GM21723 (cell line): ENCODE results near the gene SIDT2.
A peak's percentile ranks its signal among the peaks of the same experiment; 100 is the strongest.
"Not testable (repeated sequence)": the region's sequence is repeated elsewhere in the genome, so short reads cannot be mapped to it uniquely, and the experiment has no call there.

Source experiments
- ATAC-seq: cut with Tn5 transposase; IDR thresholded peaks from one replicate; pipeline ENCODE4 v1.9.1; 2021; ENCODE audit warnings: mild to moderate bottlenecking, moderate library complexity; ENCODE audit not compliant: unreplicated experiment

The SIDT2 gene

GRCh38 chr11:117171404-117172061 lies 7.0 kb upstream of the SIDT2 start:
- ATAC-seq: no peak

GRCh38 chr11:117172724-117173421 lies 5.7 kb upstream of the SIDT2 start:
- ATAC-seq: no peak

GRCh38 chr11:117175104-117175503 lies 3.4 kb upstream of the SIDT2 start:
- ATAC-seq: no peak

GRCh38 chr11:117175781-117176180 lies 2.8 kb upstream of the SIDT2 start:
- no peak for ATAC-seq

GRCh38 chr11:117176186-117176585 lies 2.4 kb upstream of the SIDT2 start:
- ATAC-seq: no peak

- ATAC-seq: no peak
These were observed 871 bp upstream of the SIDT2 start for GRCh38 chr11:117177534-117178209.

- ATAC-seq: peak; percentile 49
These were observed 781 bp downstream of the SIDT2 start for GRCh38 chr11:117179048-117179999.

GRCh38 chr11:117180020-117180419 lies 1.5 kb downstream of the SIDT2 start:
- ATAC-seq: no peak

DNA sequence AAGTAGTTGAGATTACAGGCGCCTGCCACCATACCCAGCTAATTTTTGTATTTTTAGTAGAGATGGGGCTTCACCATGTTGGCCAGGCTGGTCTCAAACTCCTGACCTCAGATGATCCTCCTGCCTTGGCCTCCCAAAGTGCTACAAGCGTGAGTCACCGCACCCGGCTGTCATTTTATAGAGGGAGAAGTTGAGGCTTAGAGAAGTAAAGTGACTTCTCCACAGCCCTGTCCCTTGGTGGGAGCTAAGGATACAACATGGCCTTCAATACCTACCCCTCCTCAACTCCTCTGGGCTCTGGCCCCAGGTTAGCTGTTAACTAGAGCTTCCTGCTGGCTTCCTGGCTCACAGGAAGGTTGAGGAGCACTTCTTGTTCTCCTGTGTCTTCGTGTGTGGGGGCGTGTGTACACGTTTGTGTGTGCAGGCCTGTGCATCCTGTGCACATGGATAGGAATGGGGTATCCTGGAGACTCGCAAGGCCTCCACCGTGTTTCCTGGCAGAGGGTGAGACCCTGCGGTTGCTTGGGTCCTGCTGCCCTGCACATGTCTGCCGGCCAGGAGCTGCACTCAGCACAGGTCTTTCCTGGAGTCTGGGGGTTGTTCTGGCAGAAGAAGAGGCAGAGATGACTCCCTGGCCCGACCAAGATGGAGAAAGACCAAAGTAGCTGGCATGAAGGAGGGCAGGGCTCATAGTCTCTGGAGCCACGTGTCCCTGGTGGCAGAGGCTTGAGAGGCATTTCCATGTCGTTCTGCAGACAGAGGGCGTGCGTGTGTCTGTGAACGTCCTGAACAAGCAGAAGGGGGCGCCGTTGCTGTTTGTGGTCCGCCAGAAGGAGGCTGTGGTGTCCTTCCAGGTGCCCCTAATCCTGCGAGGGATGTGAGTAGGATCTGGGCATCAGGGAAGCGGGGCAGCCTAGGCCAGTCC lies 2.4 kb downstream of the SIDT2 start:
- ATAC-seq: no peak

DNA sequence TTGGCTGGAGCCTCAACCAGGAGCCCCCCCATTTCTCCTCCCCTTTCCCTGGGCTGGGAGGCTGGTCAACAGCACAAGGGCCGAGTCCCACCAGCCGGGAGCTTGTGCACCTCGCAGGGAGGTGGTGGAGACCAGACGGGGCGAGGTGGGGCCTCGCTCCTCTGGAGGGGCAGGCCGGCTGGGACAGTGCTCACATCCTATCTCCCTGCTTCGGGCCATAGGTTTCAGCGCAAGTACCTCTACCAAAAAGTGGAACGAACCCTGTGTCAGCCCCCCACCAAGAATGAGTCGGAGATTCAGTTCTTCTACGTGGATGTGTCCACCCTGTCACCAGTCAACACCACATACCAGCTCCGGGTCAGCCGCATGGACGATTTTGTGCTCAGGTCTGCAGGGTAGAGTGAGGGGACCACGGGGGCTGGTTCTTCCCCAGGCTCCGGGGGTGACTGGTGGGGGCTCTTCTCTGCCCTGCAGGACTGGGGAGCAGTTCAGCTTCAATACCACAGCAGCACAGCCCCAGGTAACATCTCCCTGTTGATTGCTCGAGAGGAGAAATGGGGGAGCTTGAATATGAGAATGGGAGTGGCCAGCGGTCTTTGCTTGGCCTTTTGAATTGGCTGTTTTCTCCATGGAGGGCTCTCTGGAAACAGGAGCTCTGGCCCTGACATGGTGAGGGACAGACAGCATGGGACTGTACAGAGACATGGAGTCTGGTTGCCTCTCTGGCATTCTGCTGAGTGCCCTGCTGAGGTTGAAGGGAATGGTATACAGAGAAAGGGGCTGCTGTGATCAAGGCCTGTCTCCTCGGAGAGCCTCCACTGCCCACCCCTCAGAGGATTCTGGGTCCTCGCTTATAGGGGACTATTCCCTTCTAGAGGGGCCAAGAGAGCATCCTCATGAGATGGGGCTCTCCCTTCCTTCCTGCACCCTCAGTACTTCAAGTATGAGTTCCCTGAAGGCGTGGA lies 3.3 kb downstream of the SIDT2 start:
- ATAC-seq: no peak

DNA sequence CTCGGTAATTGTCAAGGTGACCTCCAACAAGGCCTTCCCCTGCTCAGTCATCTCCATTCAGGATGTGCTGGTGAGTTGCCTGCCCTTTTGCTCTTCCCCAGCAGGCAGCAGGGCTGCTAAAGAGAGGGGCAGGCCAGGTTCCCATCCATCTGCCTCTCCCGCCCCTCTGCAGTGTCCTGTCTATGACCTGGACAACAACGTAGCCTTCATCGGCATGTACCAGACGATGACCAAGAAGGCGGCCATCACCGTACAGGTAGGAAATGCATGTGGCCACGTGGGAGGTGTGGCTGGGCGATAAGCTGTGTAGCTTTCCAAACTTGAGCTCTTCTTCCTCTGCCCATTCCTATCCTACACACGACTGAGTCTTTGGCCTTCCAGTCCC lies 4.0 kb downstream of the SIDT2 start:
- ATAC-seq: no peak

GRCh38 chr11:117183178-117183577 lies 4.6 kb downstream of the SIDT2 start:
- not testable (repeated sequence) for ATAC-seq

- ATAC-seq: no peak
These were observed 5.3 kb downstream of the SIDT2 start for GRCh38 chr11:117183724-117184349.

DNA sequence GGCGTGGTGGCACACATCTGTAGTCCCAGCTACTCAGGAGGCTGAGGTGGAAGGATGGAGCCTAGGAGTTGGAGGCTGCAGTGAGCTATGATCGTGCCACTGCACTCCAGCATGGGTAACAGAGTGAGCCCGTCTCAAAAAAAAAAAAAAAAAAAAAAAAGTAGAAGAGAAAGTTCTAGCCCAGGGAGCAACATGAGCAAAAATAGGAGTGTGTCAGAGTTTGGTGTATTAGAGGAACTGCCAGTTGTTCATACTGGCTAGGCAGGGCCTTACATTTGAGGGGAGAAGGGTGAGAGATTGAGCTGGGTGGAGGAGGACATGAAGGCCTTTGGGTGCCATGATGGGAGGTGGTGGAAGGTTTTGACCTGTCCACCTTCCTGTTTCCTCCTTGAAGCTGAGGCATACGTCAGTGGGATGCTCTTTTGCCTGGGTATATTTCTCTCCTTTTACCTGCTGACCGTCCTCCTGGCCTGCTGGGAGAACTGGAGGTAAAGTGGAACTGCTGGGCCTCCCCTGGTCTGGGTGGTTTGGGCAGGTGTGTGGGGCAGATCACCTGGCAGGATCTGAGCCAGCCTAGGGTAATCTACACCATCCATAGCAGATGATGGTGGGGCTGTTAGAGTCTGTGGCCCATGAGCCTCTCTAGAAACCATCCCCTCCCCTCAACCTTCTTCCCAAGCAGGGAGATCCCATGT lies 7.3 kb downstream of the SIDT2 start:
- ATAC-seq: no peak

DNA sequence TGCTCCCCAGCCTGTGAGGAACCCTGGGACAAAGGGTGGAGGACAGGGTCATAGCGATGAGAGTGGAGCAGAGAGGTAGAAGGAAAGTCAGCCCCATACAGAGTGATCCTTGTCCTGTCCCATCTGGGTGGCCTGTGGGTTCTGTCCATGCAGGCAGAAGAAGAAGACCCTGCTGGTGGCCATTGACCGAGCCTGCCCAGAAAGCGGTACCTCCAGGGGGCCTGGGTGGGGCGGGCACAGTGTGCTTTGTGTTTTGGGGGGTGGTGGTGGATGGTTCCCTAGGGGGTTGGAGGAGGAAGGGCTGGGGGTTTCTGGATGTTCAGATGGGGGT lies 7.9 kb downstream of the SIDT2 start:
- ATAC-seq: no peak

DNA sequence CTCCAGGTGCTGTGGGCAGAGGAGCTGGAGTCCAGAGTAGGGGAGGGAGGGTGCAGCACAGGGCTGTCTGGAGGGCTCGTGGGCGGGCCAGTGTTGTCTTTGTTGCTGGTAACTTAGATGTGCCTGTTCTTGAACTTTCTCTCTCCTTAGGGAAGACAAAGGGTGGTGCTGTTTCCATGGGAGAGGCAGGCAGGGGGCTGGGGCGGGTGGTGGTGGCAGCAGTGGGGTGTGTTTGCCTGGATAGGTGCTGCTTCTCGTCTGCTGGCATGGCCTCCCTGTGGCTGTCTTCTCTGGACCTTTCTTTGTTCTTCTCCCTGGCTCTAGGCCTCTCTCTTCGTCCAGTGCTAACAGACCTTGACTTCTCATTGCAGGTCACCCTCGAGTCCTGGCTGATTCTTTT lies 8.5 kb downstream of the SIDT2 start:
- no peak for ATAC-seq

- ATAC-seq: no peak
These were observed 8.9 kb downstream of the SIDT2 start for GRCh38 chr11:117187428-117187798.
